Coronary artery (tissue), 2 donors: Measurements from ENCODE around the gene RAP1A.

Experiments
- DNase-seq: peaks from one replicate; pipeline ENCODE4 v3.0.0-alpha.2; 2017; ENCODE audit warnings: low spot score
- H3K27ac ChIP-seq, 2 donors: fragments of 200-600 bp; sonication (generic); one replicate each; pipeline ENCODE4 v1.5.1; 2016 to 2019
- H3K4me3 ChIP-seq: fragments of 200-600 bp; sonication (generic); 2 replicates; pipeline ENCODE4 v1.5.1; 2016; ENCODE audit warnings: mild to moderate bottlenecking, moderate library complexity
- CTCF ChIP-seq: fragments of 200-600 bp; sonication (generic); IDR thresholded peaks from one replicate; pipeline ENCODE4 v1.5.1; 2019; ENCODE audit warnings: antibody characterized with exemption

The RAP1A gene

GRCh38 chr1:111664652-111665051 lies 45.1 kb downstream of the RAP1A start:
- H3K27ac ChIP-seq = no peak overlapping the region
- H3K4me3 ChIP-seq = no peak overlapping the region
- no peak for TF ChIP-seq CTCF
- DNase-seq = no peak

DNA sequence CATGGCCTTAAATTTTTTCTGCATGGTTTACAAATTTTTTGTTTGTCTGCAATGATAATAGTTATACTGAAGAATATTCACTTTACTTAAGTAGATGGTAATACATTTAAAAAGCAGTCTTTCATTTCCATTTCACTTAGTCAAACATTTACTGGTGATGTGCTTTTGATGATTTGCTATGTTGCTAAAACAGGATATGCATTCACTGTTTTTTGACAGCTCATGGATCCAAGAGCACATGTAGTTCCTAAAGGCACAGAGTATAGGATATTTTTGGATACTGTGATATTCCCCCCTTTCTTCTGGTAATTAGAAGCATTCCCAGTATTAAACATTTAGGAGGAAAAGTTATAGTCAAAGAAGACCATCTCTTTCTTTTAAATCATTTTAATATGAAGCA lies 45.9 kb downstream of the RAP1A start:
- Histone ChIP-seq H3K4me3 (no peak overlapping the region), H3K27ac (no peak overlapping the region)
- DNase-seq = no peak
- TF ChIP-seq CTCF = no peak

DNA sequence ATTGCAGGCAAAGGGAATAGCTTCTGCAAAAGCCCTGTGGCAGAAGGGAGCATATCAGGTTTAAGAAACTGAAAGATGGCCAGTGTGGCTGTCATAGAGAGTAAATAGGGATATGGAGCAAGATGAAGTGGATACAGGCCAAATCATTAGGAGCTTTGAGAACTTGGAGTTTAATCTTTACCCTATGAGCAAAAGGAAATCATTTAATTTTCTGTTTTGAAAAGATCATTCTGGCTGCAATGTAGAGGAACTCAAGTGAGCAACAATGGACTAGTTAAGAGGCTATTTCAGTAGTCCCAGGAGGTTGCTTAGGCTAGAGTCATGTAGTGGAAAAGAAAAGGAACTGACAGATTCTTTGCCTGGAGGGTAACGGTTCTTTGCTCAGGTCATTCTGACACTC lies 47.2 kb downstream of the RAP1A start:
- no peak overlapping the region for H3K4me3 ChIP-seq
- no peak for TF ChIP-seq CTCF
- DNase-seq = no peak
- H3K27ac ChIP-seq = no peak overlapping the region

DNA sequence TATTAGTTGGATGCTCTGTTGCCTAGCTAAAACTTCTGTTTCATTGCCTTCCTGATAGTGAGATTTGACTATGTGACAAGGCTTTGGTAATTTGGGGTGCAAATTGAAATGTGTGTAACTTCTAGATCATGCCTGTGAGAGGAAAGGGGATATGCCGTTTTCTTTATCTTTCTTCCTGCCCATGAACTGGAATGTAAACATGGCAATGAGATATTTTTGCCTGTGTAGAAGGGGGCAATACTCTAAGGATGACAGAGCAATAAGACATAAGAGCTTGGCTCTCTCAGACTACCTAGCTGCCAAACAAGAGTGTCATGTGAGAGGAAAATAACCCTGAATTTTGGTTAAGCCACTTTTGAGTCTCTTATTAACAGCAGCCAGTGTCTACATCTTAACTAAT lies 49.7 kb downstream of the RAP1A start:
- Histone ChIP-seq H3K27ac (no peak overlapping the region), H3K4me3 (no peak overlapping the region)
- DNase-seq = no peak
- no peak for TF ChIP-seq CTCF

- no peak for DNase-seq
- TF ChIP-seq CTCF = no peak
- no peak overlapping the region for H3K4me3 ChIP-seq
- H3K27ac ChIP-seq = no peak overlapping the region
These were observed 52.3 kb downstream of the RAP1A start for GRCh38 chr1:111671852-111672251.

DNA sequence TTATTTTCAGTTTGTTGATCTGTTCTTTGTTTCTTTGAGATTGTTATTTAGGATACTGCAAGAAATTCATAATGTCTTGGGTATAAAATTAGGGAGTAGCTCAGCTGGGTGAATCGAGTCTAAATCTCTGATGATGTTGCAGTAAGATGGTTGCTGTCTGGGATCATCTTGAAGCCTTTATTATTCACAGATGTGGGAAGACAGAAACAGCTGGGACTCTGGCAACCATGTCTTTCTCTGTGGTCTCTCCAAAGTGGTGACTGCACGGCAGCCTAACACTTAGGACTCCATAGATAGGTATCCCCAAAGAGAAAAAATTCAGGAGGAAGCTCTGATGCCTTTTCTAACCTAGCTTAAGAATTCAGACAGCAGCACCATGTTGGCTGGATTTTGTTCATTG lies 52.7 kb downstream of the RAP1A start:
- DNase-seq = no peak
- Histone ChIP-seq H3K27ac (peak overlapping the region in 1 of 2 donors; percentile 62), H3K4me3 (no peak overlapping the region)
- no peak for TF ChIP-seq CTCF

- no peak overlapping the region for H3K27ac ChIP-seq
- no peak for TF ChIP-seq CTCF
- H3K4me3 ChIP-seq = no peak overlapping the region
- no peak for DNase-seq
These were observed 58.0 kb downstream of the RAP1A start for GRCh38 chr1:111677604-111678003.
